MV-4-11 (cell line): ENCODE results near the gene PRCC.
A peak's percentile ranks its signal among the peaks of the same experiment; 100 is the strongest.
"Not testable (repeated sequence)": the region's sequence is repeated elsewhere in the genome, so short reads cannot be mapped to it uniquely, and the experiment has no call there.

Experiments
- DNase-seq: peaks from one replicate; lab custom pipeline; 2025; lab: John Stamatoyannopoulos, UW

PRCC gene

GRCh38 chr1:156760796-156761104 lies 6.6 kb upstream of the PRCC start:
- DNase-seq, result no peak

- not testable (repeated sequence) for DNase-seq
Measured at GRCh38 chr1:156765136-156765535, 2.2 kb upstream of the PRCC start.

- peak; percentile 91 for DNase-seq
Measured at GRCh38 chr1:156765666-156766065, 1.7 kb upstream of the PRCC start.

GRCh38 chr1:156766298-156767100 lies 836 bp upstream of the PRCC start:
- DNase-seq, result no peak

GRCh38 chr1:156767879-156768604 lies 707 bp downstream of the PRCC start:
- no peak for DNase-seq

- DNase-seq, result no peak
Measured at GRCh38 chr1:156768610-156769295, 1.4 kb downstream of the PRCC start.

GRCh38 chr1:156772222-156772621 lies 4.9 kb downstream of the PRCC start:
- DNase-seq, result no peak

- no peak for DNase-seq
Measured at GRCh38 chr1:156772728-156773497, 5.6 kb downstream of the PRCC start.

GRCh38 chr1:156773607-156774006 lies 6.3 kb downstream of the PRCC start:
- DNase-seq, result no peak

- no peak for DNase-seq
Measured at GRCh38 chr1:156775799-156776198, 8.5 kb downstream of the PRCC start.

GRCh38 chr1:156776942-156777341 lies 9.6 kb downstream of the PRCC start:
- DNase-seq, result no peak

GRCh38 chr1:156777573-156777972 lies 10.2 kb downstream of the PRCC start:
- no peak for DNase-seq

- DNase-seq, result no peak
Measured at GRCh38 chr1:156781585-156782186, 14.4 kb downstream of the PRCC start.

- DNase-seq, result no peak
Measured at GRCh38 chr1:156785458-156785857, 18.1 kb downstream of the PRCC start.

- no peak for DNase-seq
Measured at GRCh38 chr1:156786640-156787039, 19.3 kb downstream of the PRCC start.

- DNase-seq, result no peak
Measured at GRCh38 chr1:156788136-156788535, 20.8 kb downstream of the PRCC start.

- no peak for DNase-seq
Measured at GRCh38 chr1:156789621-156790318, 22.4 kb downstream of the PRCC start.

GRCh38 chr1:156794506-156795373 lies 27.4 kb downstream of the PRCC start:
- peak; percentile 80 for DNase-seq

- DNase-seq, result no peak
Measured at GRCh38 chr1:156795374-156795733, 28.0 kb downstream of the PRCC start.

GRCh38 chr1:156795787-156796186 lies 28.5 kb downstream of the PRCC start:
- peak; percentile 93 for DNase-seq
